ENCODE results near the gene PRKCQ. TPM values are rescaled to one million over a fixed set of nuclear protein-coding genes. Genes with fewer than 3 reads are reported as not detected.

The PRKCQ gene
- total and polyA plus RNA-seq, 2 of the 8 experiments (the other 6 are each of a cell fraction or from before 2014, with no cell fraction given), result 9.1 to 22.6 TPM

GRCh38 chr10:6407034-6407721 is 172.9 kb downstream of the PRKCQ start:
- no peak overlapping the region for H3K14ac ChIP-seq (ENCODE audit: insufficient read length)
- H3K9ac ChIP-seq (replicated peaks in 1 of 4; ENCODE audit: extremely low read depth in 1 of 4, low read depth in 3 of 4, low read length in 3 of 4), result no peak overlapping the region; a peak in 1 of 7 replicates
- WGBS, 2 experiments (ENCODE audit: extremely low coverage in 1 of 2, insufficient coverage in 1 of 2, insufficient read length in 1 of 2, insufficient replicate concordance in 2 of 2, low coverage in 1 of 2, low lambda C conversion rate in 2 of 2, missing lambda C conversion rate in 1 of 2), result 89% methylated on average over 10 of the region's 11 CpGs; no CpG with 5 or more reads in 1 of the 2 experiments
- H4K8ac ChIP-seq (ENCODE audit: extremely low read depth, insufficient read depth, low read length), result no peak overlapping the region
- H3K27ac ChIP-seq (ENCODE audit: low read depth, low read length), result no peak overlapping the region
- H2AK5ac ChIP-seq (ENCODE audit: low read depth, low read length), result peak overlapping the region; percentile 70; the same call in 1 of the 2 replicates
- no peaks in the 10 kb centered on the region for H3K36me3 ChIP-seq (ENCODE audit: control insufficient read depth in 2 of 4, insufficient read depth in 4 of 4, low read length in 3 of 4)
- no peaks in the 10 kb centered on the region for H4K20me1 ChIP-seq (replicated peaks in 1 of 2; ENCODE audit: control insufficient read depth in 1 of 2, insufficient read depth in 2 of 2, low read length in 2 of 2)
- no peaks in the 10 kb centered on the region for H3K79me1 ChIP-seq (ENCODE audit: low read depth, low read length)
- H4K5ac ChIP-seq (ENCODE audit: insufficient read length, low read depth, low read length), result no peak overlapping the region
- peaks cover 3% of the 10 kb centered on the region; the same call in 1 of the 2 replicates for H3K23me2 ChIP-seq (ENCODE audit: low read depth, low read length)
- no peak overlapping the region for H2BK20ac ChIP-seq (ENCODE audit: low read length)
- H2BK5ac ChIP-seq (ENCODE audit: low read depth, low read length), result peak overlapping the region; percentile 82; the same call in 1 of the 2 replicates
- no peak overlapping the region for H2BK120ac ChIP-seq (replicated peaks; ENCODE audit: low read depth, low read length)
- H2BK12ac ChIP-seq (ENCODE audit: low read depth, low read length), result no peak overlapping the region; the same call in 1 of the 2 replicates
- no peak overlapping the region for H3K4me3 ChIP-seq (ENCODE audit: extremely low read depth in 1 of 4, insufficient read depth in 2 of 4, low read depth in 3 of 4, low read length in 4 of 4)
- peaks cover 0 to 3% (median 0%) of the 10 kb centered on the region in 4 experiments; a peak in 1 of 7 replicates for H3K4me1 ChIP-seq (replicated peaks in 1 of 4; ENCODE audit: control insufficient read depth in 3 of 4, insufficient read depth in 4 of 4, low read length in 3 of 4)
- H2AFZ ChIP-seq (ENCODE audit: low read length), result no peak overlapping the region
- FAIRE-seq (no peak), DNase-seq (ENCODE audit: low read depth in 1 of 2, low spot score in 2 of 2) (no peak)
- H3K79me2 ChIP-seq (ENCODE audit: control insufficient read depth in 1 of 2, insufficient read depth in 2 of 2, low read length in 2 of 2), result no peaks in the 10 kb centered on the region; a peak in 1 of 4 replicates
- H3K18ac ChIP-seq (ENCODE audit: extremely low read depth, low read length), result no peak overlapping the region
- no peak overlapping the region for H3K4me2 ChIP-seq (ENCODE audit: insufficient read depth in 1 of 2, low read depth in 2 of 2, low read length in 2 of 2)
- no peak overlapping the region for H3K4ac ChIP-seq (replicated peaks; ENCODE audit: insufficient read length, low read depth, low read length)
- H4K91ac ChIP-seq (replicated peaks; ENCODE audit: insufficient read length, low read length), result no peak overlapping the region
- CTCF ChIA-PET (ENCODE audit: partially characterized antibody), result interaction anchor here (0.7 to 2.9 kb wide), 21 partner anchors 10 to 393 kb away, joined by 3 to 17 read pairs (median 4); partner anchors contain the start of gene PFKFB3
- no peaks in the 10 kb centered on the region for H3K9me3 ChIP-seq (ENCODE audit: insufficient read depth in 2 of 2, low read depth in 1 of 2, low read length in 1 of 2)
- H3K23ac ChIP-seq (ENCODE audit: insufficient read length), result no peak overlapping the region
- H3K56ac ChIP-seq (replicated peaks; ENCODE audit: insufficient read length, low read depth, low read length), result no peak overlapping the region
- peak overlapping the region; percentile 6; the same call in 1 of the 2 replicates for H2BK15ac ChIP-seq (ENCODE audit: low read length)
- H3K27me3 ChIP-seq (replicated peaks in 1 of 4; ENCODE audit: control insufficient read depth in 3 of 4, extremely low read depth in 1 of 4, insufficient read depth in 3 of 4, low read length in 3 of 4), result no peaks in the 10 kb centered on the region
- POLR2A ChIA-PET (ENCODE audit: partially characterized antibody), result interaction anchor here (0.9 to 1.9 kb wide), 2 partner anchors 23 to 205 kb away, joined by 3 to 9 read pairs; partner anchors contain the start of gene PFKFB3
- no peak for TF ChIP-seq SIRT6 (IDR thresholded peaks at IDR 0.05; ENCODE audit: low read length)
- no peak for TF ChIP-seq ZNF274 (IDR thresholded peaks at IDR 0.05; ENCODE audit: borderline replicate concordance, extremely low read depth, low read length)
- no peak for TF ChIP-seq CBX8 (IDR thresholded peaks at IDR 0.05; ENCODE audit: borderline replicate concordance, low read depth, low read length)
- no peak for TF ChIP-seq BRCA1 (IDR thresholded peaks at IDR 0.05; ENCODE audit: low read depth, low read length)
- no peak for TF ChIP-seq NRF1 (IDR thresholded peaks at IDR 0.05; ENCODE audit: low read depth, low read length)
- no peak for TF ChIP-seq TAF1 (IDR thresholded peaks at IDR 0.05; ENCODE audit: low read depth, low read length)
- no peak for TF ChIP-seq MAX (IDR thresholded peaks at IDR 0.05)
- TF ChIP-seq E2F6 (IDR thresholded peaks at IDR 0.05), result no peak
- TF ChIP-seq SRF (IDR thresholded peaks at IDR 0.05; ENCODE audit: low read depth, low read length), result no peak
- TF ChIP-seq SP2 (IDR thresholded peaks at IDR 0.05; ENCODE audit: low read length), result no peak
- TF ChIP-seq EGR1 (IDR thresholded peaks at IDR 0.05; ENCODE audit: borderline replicate concordance, low read depth, low read length), result no peak
- no peak for TF ChIP-seq KDM5A (IDR thresholded peaks at IDR 0.05; ENCODE audit: low read length)
